ENCODE measurements around the gene RNU5D-1. TPM values are rescaled to one million over a fixed set of nuclear protein-coding genes. Genes with fewer than 3 reads are reported as not detected.

The RNU5D-1 gene
- not detected for total RNA-seq
- long read RNA-seq = 0 reads

DNA sequence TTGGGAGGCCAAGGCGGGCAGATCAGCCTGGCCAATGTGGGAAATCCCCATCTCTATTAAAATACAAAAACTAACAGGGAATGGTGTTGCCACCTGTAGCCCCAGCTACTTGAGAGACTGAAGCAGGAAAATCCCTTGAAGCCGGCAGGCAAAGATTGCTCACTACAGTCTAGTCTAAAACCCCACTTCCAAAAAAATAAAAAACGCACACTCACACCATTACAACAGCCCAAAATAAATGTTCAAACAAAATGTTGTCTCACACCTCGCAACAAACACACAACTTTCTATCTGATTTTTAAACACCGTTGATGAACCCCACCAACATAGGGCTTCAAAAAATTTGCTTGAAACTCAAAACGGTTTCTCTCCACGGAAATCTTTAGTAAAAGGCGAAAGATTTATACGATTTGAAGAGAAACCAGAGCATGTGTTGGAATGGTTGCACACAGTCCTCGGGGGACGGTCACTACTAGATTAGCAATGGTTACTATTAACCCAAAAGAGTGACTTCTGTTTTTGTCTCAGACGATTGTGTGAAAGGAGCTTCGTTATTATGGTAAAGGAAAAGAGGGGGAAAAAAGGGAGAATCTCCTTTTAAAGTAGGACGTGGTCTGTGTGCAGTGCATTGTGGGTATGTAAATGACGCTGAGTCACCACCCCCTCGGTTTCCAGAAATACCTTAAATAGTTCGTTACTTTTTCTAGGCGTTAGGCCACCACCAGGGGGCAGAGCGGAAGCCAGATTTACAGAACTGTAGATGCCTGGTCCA lies at the start of gene RNU5D-1:
RNU5D-1 (minus strand) TSS at position 430 of the 772 bp plus-strand sequence.
- Histone ChIP-seq H3K9me3 (replicated peaks) (no peaks in the 10 kb centered on the region), H3K4me3 (peak within 1 kb of the TSS; percentile 50), H3K4me1 (peaks cover 21% of the 10 kb centered on the region), H3K36me3 (no peaks in the 10 kb centered on the region), H3K27ac (replicated peaks) (peak within 1 kb of the TSS; percentile 86), H3K27me3 (ENCODE audit: low read depth) (no peaks in the 10 kb centered on the region)
- intact Hi-C loops (cut with micrococcal nuclease) = no loop called here
- TF ChIP-seq, protein P1, sequence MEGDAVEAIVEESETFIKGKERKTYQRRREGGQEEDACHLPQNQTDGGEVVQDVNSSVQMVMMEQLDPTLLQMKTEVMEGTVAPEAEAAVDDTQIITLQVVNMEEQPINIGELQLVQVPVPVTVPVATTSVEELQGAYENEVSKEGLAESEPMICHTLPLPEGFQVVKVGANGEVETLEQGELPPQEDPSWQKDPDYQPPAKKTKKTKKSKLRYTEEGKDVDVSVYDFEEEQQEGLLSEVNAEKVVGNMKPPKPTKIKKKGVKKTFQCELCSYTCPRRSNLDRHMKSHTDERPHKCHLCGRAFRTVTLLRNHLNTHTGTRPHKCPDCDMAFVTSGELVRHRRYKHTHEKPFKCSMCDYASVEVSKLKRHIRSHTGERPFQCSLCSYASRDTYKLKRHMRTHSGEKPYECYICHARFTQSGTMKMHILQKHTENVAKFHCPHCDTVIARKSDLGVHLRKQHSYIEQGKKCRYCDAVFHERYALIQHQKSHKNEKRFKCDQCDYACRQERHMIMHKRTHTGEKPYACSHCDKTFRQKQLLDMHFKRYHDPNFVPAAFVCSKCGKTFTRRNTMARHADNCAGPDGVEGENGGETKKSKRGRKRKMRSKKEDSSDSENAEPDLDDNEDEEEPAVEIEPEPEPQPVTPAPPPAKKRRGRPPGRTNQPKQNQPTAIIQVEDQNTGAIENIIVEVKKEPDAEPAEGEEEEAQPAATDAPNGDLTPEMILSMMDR (IDR thresholded peaks at IDR 0.05; ENCODE audit: borderline replicate concordance) = peak; percentile 81
- peak; percentile 92 for DNase-seq

DNA sequence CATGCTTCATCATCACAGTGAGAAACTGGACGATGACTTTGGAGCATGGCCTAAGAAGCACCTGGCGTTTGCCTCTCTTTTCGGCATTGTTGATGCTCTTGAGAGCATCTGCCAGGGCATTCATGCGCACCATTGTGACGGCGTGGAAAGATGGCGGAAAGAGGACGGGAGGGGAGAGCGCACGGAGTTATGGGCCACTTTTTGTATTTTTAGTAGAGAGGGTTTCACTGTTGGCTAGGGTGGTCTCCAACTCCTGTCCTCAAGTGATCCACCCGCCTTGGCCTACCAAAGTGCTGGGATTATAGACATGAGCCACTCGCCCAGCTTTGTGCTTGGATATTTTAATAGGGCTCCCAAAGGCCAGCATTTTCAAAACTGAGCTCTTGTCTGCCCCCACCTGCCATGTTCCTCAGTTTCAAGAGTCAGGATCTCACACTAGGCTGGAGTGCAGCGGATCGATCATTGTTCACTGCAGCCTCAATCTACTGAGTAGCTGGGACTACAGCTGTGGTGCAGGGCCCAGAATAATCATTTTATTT lies 49.7 kb upstream of the RNU5D-1 start:
- Histone ChIP-seq H3K4me1 (peaks cover 52% of the 10 kb centered on the region), H3K36me3 (peaks cover 52% of the 10 kb centered on the region), H3K27me3 (ENCODE audit: low read depth) (no peaks in the 10 kb centered on the region), H3K9me3 (replicated peaks) (no peaks in the 10 kb centered on the region), H3K4me3 (no peak overlapping the region), H3K27ac (replicated peaks) (no peak overlapping the region)
- TF ChIP-seq, protein P1 (IDR thresholded peaks at IDR 0.05; ENCODE audit: borderline replicate concordance) = no peak
- intact Hi-C loops (cut with micrococcal nuclease) = no loop called here
- no peak for DNase-seq

DNA sequence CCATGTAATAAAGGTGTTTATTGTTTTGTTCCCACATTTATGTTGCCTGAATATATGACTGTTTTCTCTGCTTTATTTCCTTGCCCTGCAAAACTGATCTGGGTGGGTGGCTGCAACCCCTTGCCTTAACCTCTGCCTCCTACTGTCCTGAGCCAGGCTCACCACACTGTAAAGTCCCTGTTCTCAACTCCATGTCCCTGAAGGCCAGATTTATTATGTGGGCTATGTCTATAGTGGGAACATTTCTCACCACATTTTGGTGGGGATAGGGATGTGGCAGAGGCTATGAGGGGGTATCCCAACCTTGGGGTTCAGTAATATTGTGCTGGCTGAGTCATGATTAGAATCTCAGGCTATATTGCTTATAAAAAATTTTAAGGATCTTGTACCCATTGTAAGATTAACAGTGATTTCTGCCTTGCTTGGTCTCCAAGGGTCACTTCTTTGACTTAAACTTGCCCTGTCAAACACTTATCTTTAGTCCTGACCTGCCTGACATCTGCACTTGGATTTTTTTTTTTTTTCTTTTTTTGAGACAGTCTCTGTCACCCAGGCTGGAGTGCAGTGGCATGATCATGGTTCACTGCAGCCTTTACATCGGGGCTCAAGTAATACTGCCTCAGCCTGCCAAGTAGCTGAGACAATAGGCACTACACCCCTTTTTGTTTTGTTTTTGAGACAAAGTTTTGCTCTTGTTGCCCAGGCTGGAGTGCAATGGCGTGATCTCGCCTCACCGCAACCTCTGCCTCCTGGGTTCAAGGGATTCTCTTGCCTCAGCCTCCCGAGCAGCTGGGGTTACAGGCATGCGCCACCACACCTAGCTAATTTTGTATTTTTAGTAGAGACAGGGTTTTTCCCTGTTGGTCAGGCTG lies 48.0 kb upstream of the RNU5D-1 start:
- no peak for DNase-seq
- Histone ChIP-seq H3K9me3 (replicated peaks) (no peaks in the 10 kb centered on the region), H3K36me3 (peaks cover 52% of the 10 kb centered on the region), H3K4me1 (peaks cover 47% of the 10 kb centered on the region), H3K27ac (replicated peaks) (no peak overlapping the region), H3K27me3 (ENCODE audit: low read depth) (no peaks in the 10 kb centered on the region), H3K4me3 (no peak overlapping the region)
- intact Hi-C loops (cut with micrococcal nuclease) = no loop called here
- TF ChIP-seq, protein P1 (IDR thresholded peaks at IDR 0.05; ENCODE audit: borderline replicate concordance) = no peak

DNA sequence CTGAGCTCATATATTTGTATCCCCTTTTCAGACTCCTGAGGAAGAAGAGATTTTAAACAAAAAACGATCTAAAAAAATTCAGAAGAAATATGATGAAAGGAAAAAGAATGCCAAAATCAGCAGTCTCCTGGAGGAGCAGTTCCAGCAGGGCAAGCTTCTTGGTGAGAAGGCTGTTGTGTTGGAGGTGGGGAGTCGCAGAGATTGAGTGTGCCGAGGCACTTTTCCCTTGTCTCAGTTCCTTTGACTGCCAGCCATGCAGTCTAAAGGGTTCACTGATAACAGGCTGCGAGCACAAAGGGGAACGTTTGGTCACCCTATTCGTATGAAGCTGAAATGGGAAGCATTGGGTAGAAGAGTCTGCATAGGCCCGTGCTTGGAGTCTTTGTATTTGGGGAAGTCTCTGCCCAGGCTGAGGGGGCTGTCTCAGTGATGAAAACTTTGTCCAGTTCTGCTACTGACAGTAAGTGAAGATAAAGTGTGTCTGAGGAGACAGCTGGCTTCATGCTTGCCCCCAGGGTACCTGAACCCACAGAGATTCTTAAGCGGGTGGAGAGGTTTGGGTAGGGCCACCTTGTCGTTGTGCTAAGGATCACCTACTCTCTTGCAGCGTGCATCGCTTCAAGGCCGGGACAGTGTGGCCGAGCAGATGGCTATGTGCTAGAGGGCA lies 47.1 kb upstream of the RNU5D-1 start:
- DNase-seq = no peak
- Histone ChIP-seq H3K27ac (replicated peaks) (no peak overlapping the region), H3K27me3 (ENCODE audit: low read depth) (no peaks in the 10 kb centered on the region), H3K4me3 (peak overlapping the region; percentile 5), H3K36me3 (peaks cover 52% of the 10 kb centered on the region), H3K4me1 (peaks cover 42% of the 10 kb centered on the region), H3K9me3 (replicated peaks) (no peaks in the 10 kb centered on the region)
- intact Hi-C loops (cut with micrococcal nuclease) = no loop called here
- TF ChIP-seq, protein P1 (IDR thresholded peaks at IDR 0.05; ENCODE audit: borderline replicate concordance) = no peak

DNA sequence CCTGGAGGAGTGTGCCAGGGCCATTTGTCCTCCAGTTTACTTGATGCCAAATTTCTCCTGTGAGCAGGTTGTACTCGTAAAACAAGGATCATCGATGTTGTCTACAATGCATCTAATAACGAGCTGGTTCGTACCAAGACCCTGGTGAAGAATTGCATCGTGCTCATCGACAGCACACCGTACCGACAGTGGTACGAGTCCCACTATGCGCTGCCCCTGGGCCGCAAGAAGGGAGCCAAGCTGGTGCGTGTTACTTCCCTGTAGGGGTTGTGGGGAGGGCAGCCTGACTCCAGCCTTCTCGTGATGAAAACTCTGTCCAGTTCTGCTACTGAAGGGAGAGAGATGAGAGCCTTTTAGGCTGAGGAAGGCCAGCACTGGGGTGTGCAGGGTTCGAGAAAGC lies 46.6 kb upstream of the RNU5D-1 start:
- Histone ChIP-seq H3K36me3 (peaks cover 52% of the 10 kb centered on the region), H3K4me1 (peaks cover 42% of the 10 kb centered on the region), H3K4me3 (peak overlapping the region; percentile 5), H3K27me3 (ENCODE audit: low read depth) (no peaks in the 10 kb centered on the region), H3K9me3 (replicated peaks) (no peaks in the 10 kb centered on the region), H3K27ac (replicated peaks) (peak overlapping the region; percentile 22)
- no peak for DNase-seq
- TF ChIP-seq, protein P1 (IDR thresholded peaks at IDR 0.05; ENCODE audit: borderline replicate concordance) = no peak
- intact Hi-C loops (cut with micrococcal nuclease) = no loop called here
